GM12878 (cell line): ENCODE results near the gene NDUFAB1. TPM values are rescaled to one million over a fixed set of nuclear protein-coding genes. Genes with fewer than 3 reads are reported as not detected.

Experiments
- ATF7 ChIP-seq: fragments of 450-650 bp; IDR thresholded peaks from 2 replicates; pipeline ENCODE4 v1.6.1; 2016; ENCODE audit warnings: low read depth, mild to moderate bottlenecking
- BCL11A ChIP-seq: IDR thresholded peaks from 2 replicates; pipeline ENCODE4 v1.6.1; 2011; ENCODE audit warnings: low read depth, low read length
- BHLHE40 ChIP-seq, 2 experiments: fragments of 450-650 bp in 1 of 2; IDR thresholded peaks; 2 replicates each; pipeline ENCODE4 v1.6.1; 2011 to 2017; ENCODE audit warnings: low read depth in 2 of 2, borderline replicate concordance in 1 of 2, improper control_type of control experiment in 1 of 2, low read length in 1 of 2, mild to moderate bottlenecking in 1 of 2
- CEBPZ ChIP-seq: fragments of 150-350 bp; IDR thresholded peaks from 2 replicates; pipeline ENCODE4 v1.6.1; 2016; ENCODE audit warnings: low read depth, low read length
- CHD2 ChIP-seq: IDR thresholded peaks from 2 replicates; pipeline ENCODE4 v1.6.1; 2011; ENCODE audit warnings: low read depth, low read length, improper control_type of control experiment, borderline replicate concordance
- DPF2 ChIP-seq: fragments of 450-650 bp; IDR thresholded peaks from 2 replicates; pipeline ENCODE4 v1.6.1; 2017; ENCODE audit warnings: mild to moderate bottlenecking
- E2F8 ChIP-seq: fragments of 450-650 bp; IDR thresholded peaks from 2 replicates; pipeline ENCODE4 v1.6.1; 2018; ENCODE audit warnings: mild to moderate bottlenecking, low read depth, moderate library complexity; ENCODE audit not compliant: partially characterized antibody
- FOXM1 ChIP-seq: IDR thresholded peaks from 2 replicates; pipeline ENCODE4 v1.6.1; 2012; ENCODE audit warnings: low read depth, mild to moderate bottlenecking, inconsistent platforms, low read length, moderate library complexity
- HCFC1 ChIP-seq: fragments of 150-350 bp; IDR thresholded peaks from 2 replicates; pipeline ENCODE4 v1.6.1; 2014; ENCODE audit warnings: low read length
- HDAC6 ChIP-seq: fragments of 200-600 bp; sonication (generic); IDR thresholded peaks from one replicate; pipeline ENCODE4 v1.8.0; 2017; ENCODE audit warnings: antibody characterized with exemption; ENCODE audit not compliant: unreplicated experiment
- MEF2A ChIP-seq: IDR thresholded peaks from 2 replicates; pipeline ENCODE4 v1.6.1; 2011; ENCODE audit warnings: low read depth, mild to moderate bottlenecking, low read length, moderate library complexity; ENCODE audit not compliant: insufficient read depth
- MTA3 ChIP-seq: IDR thresholded peaks from 2 replicates; pipeline ENCODE4 v1.6.1; 2012; ENCODE audit warnings: low read length, inconsistent platforms, borderline replicate concordance
- MXI1 ChIP-seq: fragments of 150-350 bp; IDR thresholded peaks from 2 replicates; pipeline ENCODE4 v1.6.1; 2011; ENCODE audit warnings: low read depth, mild to moderate bottlenecking, inconsistent platforms, low read length, improper control_type of control experiment
- NR2C1 ChIP-seq: fragments of 450-650 bp; IDR thresholded peaks from 2 replicates; pipeline ENCODE4 v1.6.1; 2017; ENCODE audit warnings: antibody characterized with exemption, mild to moderate bottlenecking, moderate library complexity
- PAX5 ChIP-seq: IDR thresholded peaks from 2 replicates; pipeline ENCODE4 v1.6.1; 2011; ENCODE audit warnings: low read depth, low read length, borderline replicate concordance
- PML ChIP-seq: IDR thresholded peaks from 2 replicates; pipeline ENCODE4 v1.6.1; 2012; ENCODE audit warnings: low read length, inconsistent platforms
- RELB ChIP-seq: fragments of 450-650 bp; IDR thresholded peaks from 2 replicates; pipeline ENCODE4 v1.6.1; 2017; ENCODE audit warnings: low read depth, mild to moderate bottlenecking, moderate library complexity
- SMC3 ChIP-seq: IDR thresholded peaks from 2 replicates; pipeline ENCODE4 v1.6.1; 2011; ENCODE audit warnings: low read length, improper control_type of control experiment, borderline replicate concordance
- TAF1 ChIP-seq: IDR thresholded peaks from 2 replicates; pipeline ENCODE4 v1.6.1; 2011; ENCODE audit warnings: mild to moderate bottlenecking, low read depth, low read length, borderline replicate concordance
- ZNF207 ChIP-seq: fragments of 450-650 bp; IDR thresholded peaks from 2 replicates; pipeline ENCODE4 v1.6.1; 2014; ENCODE audit warnings: antibody characterized with exemption, mild to moderate bottlenecking, borderline replicate concordance
- ZNF384 ChIP-seq: IDR thresholded peaks from 2 replicates; pipeline ENCODE4 v1.6.1; 2012; ENCODE audit warnings: low read depth, mild to moderate bottlenecking, low read length, improper control_type of control experiment, borderline replicate concordance
- ZZZ3 ChIP-seq: IDR thresholded peaks from 2 replicates; pipeline ENCODE4 v1.6.1; 2011; ENCODE audit warnings: low read depth; ENCODE audit not compliant: control insufficient read depth, insufficient read length
- polyA plus RNA-seq, 11 experiments: library from polyadenylated mRNA; depleted of rRNA in 4 of 11; unstranded in 6 of 11; stranded (reverse) in 5 of 11; fragments of >200 nt; fragmentation: Nextera tagmentation in 4 of 11; fragmentation: Illumina TruSeq in 1 of 11; extraction: Ambion mirVana in 4 of 11; extraction: Trizol in 1 of 11; gene quantifications; 1 replicate in 1 of 11; 2 replicates in 10 of 11; pipeline versions ENCODE4 v1.2.1 to v1.2.3, GENCODE V29; 2011 to 2016; ENCODE audit warnings: inconsistent platforms in 2 of 11, missing spikeins in 2 of 11, low read depth in 1 of 11
- total RNA-seq, 4 experiments: library from RNA; depleted of rRNA in 3 of 4; stranded (reverse); fragments of >200 nt in 3 of 4; fragmentation: Illumina TruSeq in 1 of 4; extraction: Trizol in 1 of 4; gene quantifications; 2 replicates each; pipeline versions ENCODE4 v1.2.1 to v1.2.3, GENCODE V29; 2013 to 2021

NDUFAB1 gene
- total and polyA plus RNA-seq, 10 of the 15 experiments (the other 5 are each of a cell fraction or from before 2014, with no cell fraction given): 79.9 to 584 (median 231) TPM

GRCh38 chr16:23595951-23596720, at the start of gene NDUFAB1 (continued):
- peak; percentile 13; the same call in 1 of the 2 replicates for TF ChIP-seq SMC3
- TF ChIP-seq HDAC6: no peak
- TF ChIP-seq HCFC1: peak; percentile 80
- TF ChIP-seq CHD2: peak; percentile 54; the same call in 1 of the 2 replicates
- TF ChIP-seq TAF1: peak; percentile 87; the same call in 1 of the 2 replicates
- TF ChIP-seq ATF7: no peak
- TF ChIP-seq BHLHE40 (IDR thresholded peaks at IDR 0.05; ENCODE audit: borderline replicate concordance in 1 of 2, low read depth in 2 of 2, low read length in 1 of 2): peak; percentile 66 to 87
- TF ChIP-seq CEBPZ: no peak
- TF ChIP-seq ZNF384: no peak
- no peak for TF ChIP-seq BCL11A
- 0 out of 2 replicates have a peak, but pooled peaks have one; percentile 32 for TF ChIP-seq FOXM1
- TF ChIP-seq MEF2A: 0 out of 2 replicates have a peak, but pooled peaks have one; percentile 18
- peak; percentile 84 for TF ChIP-seq NR2C1
- TF ChIP-seq E2F8: peak; percentile 52
- TF ChIP-seq ZNF207: peak; percentile 96; the same call in 1 of the 2 replicates
- TF ChIP-seq DPF2: peak; percentile 59
- peak; percentile 33; the same call in 1 of the 2 replicates for TF ChIP-seq PAX5
- TF ChIP-seq MTA3: no peak
- TF ChIP-seq ZZZ3: no peak
- TF ChIP-seq RELB: peak; percentile 94
- TF ChIP-seq PML: 0 out of 2 replicates have a peak, but pooled peaks have one; percentile 70
- TF ChIP-seq MXI1: peak; percentile 87
